K562 (cell line): ENCODE results near the gene CALHM2.

Experiments used
- GABPA ChIP-seq: fragments of 200-800 bp; sonication (Bioruptor generic); conservative IDR thresholded peaks from 2 replicates; pipeline ENCODE4 v1.6.1; 2016; ENCODE audit warnings: low read depth, missing genetic modification characterization, missing compliant biosample characterization
- POLR2A ChIP-seq: fragments of 450-650 bp; conservative IDR thresholded peaks from 2 replicates; pipeline ENCODE4 v1.6.1; 2016

DNA sequence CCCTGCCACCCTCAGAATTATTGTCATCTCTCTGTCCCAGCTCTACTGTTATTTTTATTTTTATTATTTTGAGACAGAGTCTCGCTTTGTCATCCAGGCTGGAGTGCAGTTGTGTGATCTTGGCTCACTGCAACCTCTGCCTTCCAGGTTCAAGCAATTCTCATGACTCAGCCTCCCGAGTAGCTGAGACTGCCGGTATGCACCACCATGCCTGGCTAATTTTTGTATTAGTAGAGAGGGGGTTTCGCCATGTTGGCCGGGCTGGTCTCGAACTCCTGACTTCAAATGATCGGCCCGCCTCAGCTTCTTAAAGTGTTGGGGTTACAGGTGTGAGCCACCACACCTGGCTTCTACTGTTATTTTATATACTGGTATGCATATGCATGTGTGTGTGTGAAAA, 11.0 kb downstream of the CALHM2 start:
- no peak for TF ChIP-seq GABPA (tag)
- no peak for TF ChIP-seq POLR2A
